Lower leg skin (tissue), 4 donors: ENCODE results near the gene CCZ1. TPM values are rescaled to one million over a fixed set of nuclear protein-coding genes. Genes with fewer than 3 reads are reported as not detected.
"Not testable (repeated sequence)": the region's sequence is repeated elsewhere in the genome, so short reads cannot be mapped to it uniquely, and the experiment has no call there.

Experiments
- DNase-seq, 2 donors: peaks; one replicate each; pipeline ENCODE4 v3.0.0-alpha.2; 2019; ENCODE audit warnings: low spot score in 2 of 2
- H3K4me3 ChIP-seq: fragments of 200-600 bp; sonication (generic); 2 replicates; pipeline ENCODE4 v1.5.1; 2017; ENCODE audit warnings: mild to moderate bottlenecking, low read depth; ENCODE audit not compliant: poor library complexity, severe bottlenecking
- POLR2A ChIP-seq, 2 donors: fragments of 450-650 bp; IDR thresholded peaks; one replicate each; pipeline ENCODE4 v1.6.1; 2016 to 2017; ENCODE audit warnings: antibody characterized with exemption in 2 of 2, mild to moderate bottlenecking in 1 of 2, moderate library complexity in 1 of 2
- WGBS, 2 donors: methylation state at CpG; one replicate each; pipeline ENCODE4 v1.1.5; 2018; 5-methylcytosine and 5-hydroxymethylcytosine counted together
- intact Hi-C: fragments of 100-400 bp; cut with DNase I; formaldehyde crosslinking; loops from one replicate; pipeline ENCODE4 v1.15.0; 2023; ENCODE audit warnings: low total_unique reads
- total RNA-seq, 4 donors: library from RNA; depleted of rRNA; stranded (reverse); fragments of >200 nt; gene quantifications; one replicate each; pipeline ENCODE4 v1.1.0, GENCODE V29; 2016
- TF ChIP-seq, protein P1 (sequence below), 3 donors: fragments of 450-650 bp; IDR thresholded peaks; one replicate each; pipeline ENCODE4 v1.5.1; 2016; ENCODE audit warnings: antibody characterized with exemption in 3 of 3, mild to moderate bottlenecking in 3 of 3, moderate library complexity in 2 of 3

The CCZ1 gene
- 10 to 100 TPM; 37.3 to 66.7 (median 48.4) TPM for total RNA-seq

- H3K4me3 ChIP-seq, intact Hi-C loops: not testable (repeated sequence)
- WGBS, 2 donors, result 0% methylated on average over 17 to 20 of the region's 64 CpGs
- peak; percentile 26 to 89 for DNase-seq
Observed at GRCh38 chr7:5898480-5899224, at the start of gene CCZ1. Gene CCZ1, plus strand, starts transcription at chr7:5898733. Its CDS starts 67 bp downstream, at chr7:5898800.

GRCh38 chr7:5850944-5851343 is 47.6 kb upstream of the CCZ1 start:
- DNase-seq, result no peak
- no peak for TF ChIP-seq POLR2A (IDR thresholded peaks at IDR 0.05)
- TF ChIP-seq, protein P1, sequence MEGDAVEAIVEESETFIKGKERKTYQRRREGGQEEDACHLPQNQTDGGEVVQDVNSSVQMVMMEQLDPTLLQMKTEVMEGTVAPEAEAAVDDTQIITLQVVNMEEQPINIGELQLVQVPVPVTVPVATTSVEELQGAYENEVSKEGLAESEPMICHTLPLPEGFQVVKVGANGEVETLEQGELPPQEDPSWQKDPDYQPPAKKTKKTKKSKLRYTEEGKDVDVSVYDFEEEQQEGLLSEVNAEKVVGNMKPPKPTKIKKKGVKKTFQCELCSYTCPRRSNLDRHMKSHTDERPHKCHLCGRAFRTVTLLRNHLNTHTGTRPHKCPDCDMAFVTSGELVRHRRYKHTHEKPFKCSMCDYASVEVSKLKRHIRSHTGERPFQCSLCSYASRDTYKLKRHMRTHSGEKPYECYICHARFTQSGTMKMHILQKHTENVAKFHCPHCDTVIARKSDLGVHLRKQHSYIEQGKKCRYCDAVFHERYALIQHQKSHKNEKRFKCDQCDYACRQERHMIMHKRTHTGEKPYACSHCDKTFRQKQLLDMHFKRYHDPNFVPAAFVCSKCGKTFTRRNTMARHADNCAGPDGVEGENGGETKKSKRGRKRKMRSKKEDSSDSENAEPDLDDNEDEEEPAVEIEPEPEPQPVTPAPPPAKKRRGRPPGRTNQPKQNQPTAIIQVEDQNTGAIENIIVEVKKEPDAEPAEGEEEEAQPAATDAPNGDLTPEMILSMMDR (IDR thresholded peaks at IDR 0.05), result no peak
- H3K4me3 ChIP-seq, result no peak overlapping the region
- WGBS, 2 donors, result 79 to 88% methylated on average over 8 of the region's 8 CpGs
- intact Hi-C loops, result no loop called here

DNA sequence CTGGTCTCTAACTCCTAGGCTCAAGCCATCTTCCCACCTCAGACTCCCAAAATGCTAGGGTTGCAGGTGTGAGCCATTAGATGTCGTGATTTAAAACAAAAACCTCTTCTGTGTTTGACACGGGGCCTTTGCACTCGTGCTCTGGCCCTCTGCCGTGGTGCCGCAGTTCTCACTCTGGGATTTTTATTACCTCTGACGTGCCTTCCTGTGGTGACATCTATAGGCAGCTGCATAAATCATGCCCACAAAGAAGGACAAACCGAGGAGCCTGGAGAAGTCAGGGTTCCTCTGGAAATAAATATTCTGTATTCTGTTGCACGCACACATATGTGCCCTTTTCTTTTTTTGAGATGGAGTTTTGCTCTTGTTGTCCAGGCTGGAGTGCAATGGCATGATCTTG is 43.8 kb upstream of the CCZ1 start:
- 72 to 83% methylated on average over 8 of the region's 8 CpGs for WGBS, 2 donors
- H3K4me3 ChIP-seq, result no peak overlapping the region
- TF ChIP-seq POLR2A (IDR thresholded peaks at IDR 0.05), result no peak
- TF ChIP-seq, protein P1 (IDR thresholded peaks at IDR 0.05), result no peak
- intact Hi-C loops, result no loop called here
- DNase-seq, result no peak

- H3K4me3 ChIP-seq, intact Hi-C loops, DNase-seq: not testable (repeated sequence)
- 47 to 61% methylated on average over 12 to 13 of the region's 13 CpGs for WGBS, 2 donors
Observed at GRCh38 chr7:5857041-5857575, 41.4 kb upstream of the CCZ1 start.

DNA sequence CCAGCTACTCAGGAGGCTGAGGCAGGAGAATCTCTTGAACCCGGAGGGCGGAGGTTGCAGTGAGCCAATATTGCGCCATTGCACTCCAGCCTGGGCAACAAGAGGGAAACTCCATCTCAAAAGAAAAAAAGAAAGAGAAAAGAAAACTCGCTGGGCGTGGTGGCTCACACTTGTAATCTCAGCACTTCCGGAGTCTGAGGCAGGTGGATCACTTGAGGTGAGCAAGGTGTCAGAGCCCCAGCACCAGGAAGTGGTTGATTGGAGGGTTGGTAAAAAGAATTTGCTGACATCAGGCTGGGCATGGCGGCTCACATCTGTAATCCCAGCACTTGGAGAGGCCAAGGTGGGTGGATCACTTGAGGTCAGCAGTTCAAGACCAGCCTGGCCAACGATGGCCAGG is 40.0 kb upstream of the CCZ1 start:
- 85 to 86% methylated on average over 8 of the region's 8 CpGs for WGBS, 2 donors
- intact Hi-C loops, H3K4me3 ChIP-seq, DNase-seq: not testable (repeated sequence)

DNA sequence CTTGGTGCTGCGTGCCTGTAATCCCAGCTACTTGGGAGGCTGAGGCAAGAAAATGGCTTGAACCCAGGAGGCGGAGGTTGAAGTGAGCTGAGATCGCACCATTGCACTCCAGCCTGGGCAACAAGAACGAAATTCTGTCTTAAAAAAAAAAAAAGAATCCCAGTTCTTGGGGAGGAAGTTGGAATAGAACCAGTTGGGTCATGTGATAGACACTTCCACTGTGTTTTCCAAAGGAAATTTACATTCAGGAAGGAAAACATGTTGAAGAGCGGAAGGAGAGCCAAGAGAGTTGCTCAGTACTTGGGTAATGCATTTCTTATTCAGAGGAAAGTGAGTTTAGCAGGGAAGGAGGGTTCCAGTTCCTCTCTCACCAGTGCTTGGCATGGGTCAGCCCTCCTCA is 37.3 kb upstream of the CCZ1 start:
- 79 to 83% methylated on average over 5 of the region's 5 CpGs for whole genome bisulfite sequencing, 2 donors

GRCh38 chr7:5862753-5863366 is 35.7 kb upstream of the CCZ1 start:
- H3K4me3 ChIP-seq, intact Hi-C loops, DNase-seq: not testable (repeated sequence)
- WGBS, 2 donors, result 72 to 80% methylated on average over 5 of the region's 5 CpGs

More for the DNA sequence above, 37.3 kb upstream of the CCZ1 start:
- DNase-seq, H3K4me3 ChIP-seq, intact Hi-C loops: not testable (repeated sequence)

DNA sequence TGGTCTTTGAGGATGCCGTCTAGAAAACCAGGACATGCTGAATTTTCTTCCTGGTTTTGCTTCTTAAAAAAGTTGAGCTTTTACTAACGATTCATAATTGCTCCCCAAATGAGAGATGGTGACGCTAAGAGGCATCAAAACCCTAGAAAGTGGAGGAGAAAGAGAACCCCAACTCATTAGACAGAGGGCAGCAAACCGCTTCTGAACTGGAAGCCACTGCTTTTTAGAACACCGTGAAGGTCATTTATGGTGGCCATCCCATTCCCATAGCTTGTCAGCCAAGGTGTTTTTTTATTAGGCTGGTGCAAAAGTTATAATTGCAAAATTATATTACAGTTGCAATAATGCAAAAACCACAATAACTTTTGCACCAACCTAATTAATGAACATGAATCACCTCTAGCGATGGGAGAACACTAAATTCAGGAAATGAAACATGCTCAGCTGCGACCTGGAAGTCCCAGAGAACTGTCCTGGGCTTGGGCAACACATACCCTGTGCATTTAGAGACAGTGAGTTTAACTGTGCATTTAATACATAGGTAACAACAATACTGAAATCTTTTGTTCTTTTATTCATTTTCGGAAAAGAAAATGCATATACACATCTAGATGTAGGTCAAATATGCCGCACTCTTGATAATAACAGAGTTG is 33.1 kb upstream of the CCZ1 start:
- intact Hi-C loops, DNase-seq, H3K4me3 ChIP-seq: not testable (repeated sequence)
- 57 to 65% methylated on average over 9 of the region's 9 CpGs for WGBS, 2 donors
